WI38 (cell line): Measurements from ENCODE around the gene CNNM3.
A peak's percentile ranks its signal among the peaks of the same experiment; 100 is the strongest.
"Not testable (repeated sequence)": the region's sequence is repeated elsewhere in the genome, so short reads cannot be mapped to it uniquely, and the experiment has no call there.

ENCODE experiments used
- H3K4me3 ChIP-seq: 2 replicates; pipeline ENCODE4 v1.5.1; 2011; ENCODE audit warnings: low read depth, mild to moderate bottlenecking, control low read depth, low read length
- CTCF ChIP-seq: IDR thresholded peaks from 2 replicates; pipeline ENCODE4 v1.5.1; 2012; ENCODE audit warnings: low read depth, mild to moderate bottlenecking, control low read depth, low read length

Gene CNNM3

GRCh38 chr2:96857667-96858372, 41.8 kb downstream of the CNNM3 start, which contains the start of gene ANKRD39:
ANKRD39 (minus strand) TSS chr2:96858016; CDS start chr2:96857987, 29 bp downstream.
- H3K4me3 ChIP-seq, result peak within 1 kb of the TSS; percentile 81
- peak; percentile 72 for TF ChIP-seq CTCF

GRCh38 chr2:96859099-96859649, 43.1 kb downstream of the CNNM3 start:
- TF ChIP-seq CTCF, result no peak
- no peak overlapping the region for H3K4me3 ChIP-seq

- no peak overlapping the region for H3K4me3 ChIP-seq
- no peak for TF ChIP-seq CTCF
Observed at GRCh38 chr2:96859681-96860064, 43.6 kb downstream of the CNNM3 start.

GRCh38 chr2:96860065-96861029, 44.3 kb downstream of the CNNM3 start:
- TF ChIP-seq CTCF, result no peak
- no peak overlapping the region for H3K4me3 ChIP-seq

GRCh38 chr2:96861074-96861473, 45.0 kb downstream of the CNNM3 start:
- TF ChIP-seq CTCF, result no peak
- no peak overlapping the region for H3K4me3 ChIP-seq

GRCh38 chr2:96863056-96863455, 47.0 kb downstream of the CNNM3 start:
- not testable (repeated sequence) for H3K4me3 ChIP-seq

- no peak overlapping the region for H3K4me3 ChIP-seq
- TF ChIP-seq CTCF, result no peak
Observed at GRCh38 chr2:96863575-96864342, 47.7 kb downstream of the CNNM3 start.
